ENCODE data around the gene GMDS.

GMDS gene

DNA sequence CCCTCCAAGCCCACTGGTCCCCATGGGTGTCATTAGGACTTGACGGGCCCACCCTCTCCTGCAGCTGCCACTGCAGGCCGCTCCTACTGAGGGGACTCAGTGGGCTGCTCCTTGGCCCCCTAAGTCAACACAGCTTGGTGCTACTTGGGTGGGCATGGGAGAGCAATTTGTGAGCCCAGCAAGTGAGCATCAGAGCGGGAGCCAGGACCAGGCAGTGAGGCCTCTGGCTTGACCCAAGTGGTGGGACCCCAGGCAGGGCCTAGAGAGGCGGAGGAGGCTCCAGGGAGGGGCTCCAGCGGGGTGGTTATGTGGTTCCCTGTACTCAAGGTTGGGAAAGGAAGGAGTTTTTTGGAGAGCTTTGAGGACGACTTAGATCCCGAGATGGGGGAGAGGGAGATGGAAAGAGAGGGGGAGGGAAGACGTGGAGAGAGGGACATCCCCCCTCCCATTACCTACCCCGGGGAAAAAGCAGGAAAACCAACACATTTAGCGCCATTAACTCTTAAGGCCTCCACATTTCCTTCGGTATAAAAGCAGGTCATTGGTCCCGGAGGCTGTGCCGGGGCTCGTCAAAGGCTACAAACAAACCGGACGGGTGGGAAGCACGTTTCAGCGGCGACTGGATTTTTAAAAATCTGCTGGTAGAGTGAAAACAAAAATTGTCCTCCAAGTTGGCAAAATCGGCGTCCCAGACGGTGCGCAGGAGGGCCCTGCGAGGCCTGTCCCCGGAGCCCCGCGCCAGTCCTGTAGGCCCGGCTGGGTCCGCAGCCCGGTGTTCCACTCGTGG, 626.9 kb downstream of the GMDS start:
- DNase-seq = no peak

DNA sequence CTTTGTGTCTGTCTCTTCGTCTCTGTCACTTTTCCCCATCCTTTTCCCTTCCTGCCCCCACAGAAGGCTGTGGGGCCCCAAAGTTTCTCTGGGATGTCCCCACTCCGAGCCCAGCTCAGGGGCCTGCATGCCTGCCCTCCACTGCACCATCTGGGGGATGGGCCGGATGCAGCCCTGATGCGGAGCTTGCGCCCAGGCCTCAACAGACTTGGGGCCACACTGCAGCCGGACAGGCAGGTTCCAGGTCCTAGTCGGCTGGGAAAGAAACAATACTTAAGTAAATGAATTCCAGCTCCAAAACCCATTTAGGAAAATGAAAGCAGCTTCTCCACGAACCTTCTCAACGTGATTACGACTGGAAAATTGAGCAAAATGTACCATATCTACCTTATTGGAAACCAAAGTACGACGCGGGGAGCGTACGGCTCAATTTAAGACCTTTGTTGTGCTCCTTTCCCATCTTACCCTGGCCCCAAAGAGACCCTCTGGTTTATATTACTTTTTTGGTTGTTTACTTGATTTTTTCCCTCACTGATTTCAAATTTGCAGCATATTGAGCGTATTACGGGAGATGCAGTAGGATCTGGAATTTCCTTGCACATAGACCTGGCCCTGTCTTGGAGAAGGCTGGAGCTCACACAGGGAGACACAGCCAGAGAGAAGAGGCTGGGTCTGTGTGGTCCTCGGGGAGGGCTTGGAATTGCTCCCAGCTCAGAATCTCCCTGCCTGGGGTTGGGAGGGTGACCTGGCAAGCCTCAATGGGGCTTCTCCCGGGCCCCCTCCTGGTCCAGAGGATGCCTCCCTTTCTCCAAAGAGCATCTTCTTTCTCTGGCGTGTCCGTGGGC, 627.7 kb downstream of the GMDS start:
- no peak for DNase-seq

DNA sequence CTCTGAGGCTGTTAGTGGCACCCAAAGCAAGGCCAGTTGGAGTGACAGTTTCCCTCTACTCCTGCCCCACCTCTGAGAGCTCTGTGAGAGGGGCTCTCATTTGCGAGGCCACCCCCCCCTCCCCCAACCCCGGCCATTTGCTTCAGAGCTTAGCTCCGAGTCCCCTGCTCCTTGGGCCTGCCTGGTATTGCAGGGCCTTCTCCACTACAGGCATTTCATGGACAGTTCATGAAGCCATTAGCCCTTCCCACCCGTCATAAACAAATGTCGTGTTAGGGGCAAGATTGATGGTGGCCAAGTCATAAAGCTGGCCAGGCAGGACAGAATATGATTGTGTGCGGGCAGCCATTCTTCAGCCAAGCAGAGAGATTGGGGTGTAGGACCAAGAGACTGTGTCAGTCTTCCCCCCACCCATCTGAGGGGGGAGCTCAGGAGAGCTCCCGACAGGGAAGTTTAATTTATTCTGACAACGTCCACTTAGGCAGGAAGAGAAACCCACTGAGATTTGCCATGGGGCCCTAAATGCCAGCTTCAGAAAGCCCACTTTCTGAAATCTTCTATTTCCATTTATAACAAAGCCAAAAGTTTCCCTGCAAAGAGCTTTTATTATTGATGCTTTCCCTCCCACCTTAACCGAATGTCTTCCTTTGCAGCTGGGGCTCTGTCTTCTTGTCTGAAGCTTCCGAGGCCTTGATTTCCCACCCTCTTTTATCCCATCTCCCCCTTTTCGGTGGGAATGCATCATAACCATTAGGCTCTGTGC, 628.5 kb downstream of the GMDS start:
- no peak for DNase-seq

DNA sequence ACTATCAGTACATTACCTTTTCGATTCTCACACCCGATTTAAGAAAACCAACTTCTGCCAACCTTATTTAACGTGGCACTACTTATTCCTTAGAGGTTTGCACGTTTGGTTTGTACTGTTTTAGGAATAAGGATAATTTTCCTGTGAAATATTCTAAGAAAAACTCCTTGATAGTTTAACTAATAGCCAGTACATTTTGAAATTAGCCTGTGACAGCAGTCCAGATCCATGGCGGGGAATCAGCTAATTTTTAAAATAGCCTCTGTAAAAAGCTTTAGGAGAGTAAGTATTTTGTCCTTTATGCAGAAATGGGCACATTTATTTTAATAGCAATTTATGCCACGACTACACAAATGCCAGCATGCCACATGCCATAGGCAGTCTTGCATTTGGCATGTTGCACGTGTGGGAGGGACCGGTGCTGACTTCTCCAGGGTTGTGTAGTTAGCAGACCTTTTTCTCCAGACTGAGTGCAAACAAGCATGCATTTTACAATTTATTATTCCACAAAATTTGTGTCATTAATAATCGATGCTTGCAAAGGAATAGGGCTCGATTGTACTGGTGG, 629.5 kb downstream of the GMDS start:
- DNase-seq = no peak

DNA sequence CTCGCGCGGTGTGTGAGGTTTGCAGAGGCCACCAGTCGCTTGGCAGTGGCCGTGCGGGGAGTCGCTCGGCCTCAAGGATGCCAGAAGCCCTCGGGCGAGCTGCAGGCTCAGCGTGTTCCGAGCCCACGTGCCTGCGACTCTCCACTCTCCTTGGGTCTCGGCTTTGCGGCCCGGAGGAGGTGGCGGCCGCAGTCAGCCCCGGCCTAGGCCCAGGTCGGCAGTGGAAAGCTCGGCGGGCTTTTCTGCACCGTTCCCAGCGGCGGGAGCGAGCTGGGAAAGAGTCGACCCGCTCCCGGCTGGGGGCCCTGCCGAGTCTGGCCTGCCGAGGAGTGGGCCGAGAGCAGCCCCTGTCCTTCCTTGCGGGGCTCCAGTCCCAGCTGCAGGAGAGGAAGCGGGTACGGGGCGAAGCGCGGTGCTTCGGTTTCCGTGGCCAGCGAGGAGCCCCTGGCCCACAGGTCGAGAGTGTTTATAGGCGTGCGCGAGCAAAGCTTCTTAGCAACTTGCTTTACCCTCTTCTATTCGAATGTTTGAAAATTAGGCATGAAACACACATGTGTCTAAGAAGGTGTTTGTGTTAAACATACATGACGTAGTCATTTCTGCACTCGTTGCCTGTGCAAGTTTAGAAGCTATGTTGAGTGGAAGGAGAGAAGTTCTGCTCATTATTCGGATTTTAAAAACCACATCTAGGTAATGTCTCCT, 630.1 kb downstream of the GMDS start:
- no peak for DNase-seq

DNA sequence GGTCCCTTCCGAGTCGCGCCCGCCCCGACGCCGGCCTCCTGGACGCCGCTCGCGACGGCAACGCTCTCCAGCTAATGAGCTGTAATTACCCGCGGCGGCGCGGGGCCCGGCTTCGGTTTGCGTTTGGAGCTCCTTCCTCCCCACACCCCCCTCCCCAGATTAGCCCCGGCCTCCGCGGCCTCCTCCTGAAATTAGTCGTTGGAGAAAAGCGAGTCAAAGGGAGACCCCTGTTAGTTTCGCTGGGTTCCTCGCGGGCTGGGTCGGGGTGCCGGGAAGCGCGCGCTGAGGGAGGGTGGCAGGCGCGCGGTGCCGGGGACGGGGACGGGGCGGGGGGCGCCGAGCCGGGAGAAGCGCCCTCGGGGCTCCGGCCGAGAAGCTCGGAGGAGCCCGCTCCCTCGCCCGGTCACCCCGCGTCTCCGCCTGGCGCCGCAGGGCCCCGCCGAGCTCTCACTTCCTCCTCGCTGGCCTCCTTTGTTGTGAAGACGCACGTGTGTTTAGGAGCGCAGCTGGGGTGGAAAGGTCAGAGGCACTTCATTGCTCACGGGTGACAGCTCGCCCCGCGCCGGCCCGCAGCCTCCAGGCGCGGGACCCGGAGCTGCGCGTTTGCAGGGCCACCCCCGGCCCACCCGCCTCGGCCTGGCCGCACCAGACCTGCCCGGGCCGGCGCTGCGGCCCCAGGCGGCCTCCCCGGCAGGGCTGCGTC, 630.8 kb downstream of the GMDS start:
- DNase-seq = no peak

DNA sequence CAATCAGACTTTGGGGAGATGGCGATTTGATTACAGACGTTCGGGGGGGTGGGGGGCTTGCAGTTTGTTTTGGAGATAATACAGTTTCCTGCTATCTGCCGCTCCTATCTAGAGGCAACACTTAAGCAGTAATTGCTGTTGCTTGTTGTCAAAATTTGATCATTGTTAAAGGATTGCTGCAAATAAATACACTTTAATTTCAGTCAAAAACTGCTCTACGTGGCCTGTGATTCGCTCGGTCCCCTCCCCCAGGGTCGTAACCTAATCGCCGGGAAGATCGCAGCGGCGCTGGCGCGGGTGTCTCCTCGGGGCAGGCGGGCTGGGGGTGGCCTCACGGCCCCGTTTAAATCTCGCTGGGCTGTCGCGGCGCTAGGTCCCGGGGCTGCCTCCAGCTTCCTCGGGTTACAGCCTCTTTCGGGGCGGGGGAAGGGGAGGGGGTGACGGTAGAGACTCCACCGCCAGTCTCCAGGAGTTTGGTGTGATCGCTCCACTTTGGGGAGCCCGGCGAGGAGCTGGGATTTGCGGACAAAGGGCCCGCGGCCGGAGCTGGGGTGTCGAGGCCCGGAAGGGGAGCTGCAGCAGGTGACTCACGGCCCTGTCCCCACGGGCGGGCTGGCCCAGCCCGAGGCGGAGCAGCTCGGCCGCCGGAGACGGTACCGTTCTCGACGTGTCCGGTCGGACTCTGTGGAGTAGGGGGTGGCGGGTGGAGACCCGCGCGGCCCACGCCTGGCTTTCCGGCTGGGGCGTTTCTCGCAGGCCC, 631.5 kb downstream of the GMDS start:
- DNase-seq = no peak

DNA sequence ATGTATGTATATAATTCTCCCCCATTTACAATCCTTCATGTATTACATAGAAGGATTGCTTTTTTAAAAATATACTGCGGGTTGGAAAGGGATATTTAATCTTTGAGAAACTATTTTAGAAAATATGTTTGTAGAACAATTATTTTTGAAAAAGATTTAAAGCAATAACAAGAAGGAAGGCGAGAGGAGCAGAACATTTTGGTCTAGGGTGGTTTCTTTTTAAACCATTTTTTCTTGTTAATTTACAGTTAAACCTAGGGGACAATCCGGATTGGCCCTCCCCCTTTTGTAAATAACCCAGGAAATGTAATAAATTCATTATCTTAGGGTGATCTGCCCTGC, 632.1 kb downstream of the GMDS start:
- DNase-seq = no peak

DNA sequence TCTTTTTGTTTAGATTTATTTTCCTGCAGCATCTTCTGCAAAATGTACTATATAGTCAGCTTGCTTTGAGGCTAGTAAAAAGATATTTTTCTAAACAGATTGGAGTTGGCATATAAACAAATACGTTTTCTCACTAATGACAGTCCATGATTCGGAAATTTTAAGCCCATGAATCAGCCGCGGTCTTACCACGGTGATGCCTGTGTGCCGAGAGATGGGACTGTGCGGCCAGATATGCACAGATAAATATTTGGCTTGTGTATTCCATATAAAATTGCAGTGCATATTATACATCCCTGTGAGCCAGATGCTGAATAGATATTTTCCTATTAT, 632.5 kb downstream of the GMDS start:
- DNase-seq = no peak

DNA sequence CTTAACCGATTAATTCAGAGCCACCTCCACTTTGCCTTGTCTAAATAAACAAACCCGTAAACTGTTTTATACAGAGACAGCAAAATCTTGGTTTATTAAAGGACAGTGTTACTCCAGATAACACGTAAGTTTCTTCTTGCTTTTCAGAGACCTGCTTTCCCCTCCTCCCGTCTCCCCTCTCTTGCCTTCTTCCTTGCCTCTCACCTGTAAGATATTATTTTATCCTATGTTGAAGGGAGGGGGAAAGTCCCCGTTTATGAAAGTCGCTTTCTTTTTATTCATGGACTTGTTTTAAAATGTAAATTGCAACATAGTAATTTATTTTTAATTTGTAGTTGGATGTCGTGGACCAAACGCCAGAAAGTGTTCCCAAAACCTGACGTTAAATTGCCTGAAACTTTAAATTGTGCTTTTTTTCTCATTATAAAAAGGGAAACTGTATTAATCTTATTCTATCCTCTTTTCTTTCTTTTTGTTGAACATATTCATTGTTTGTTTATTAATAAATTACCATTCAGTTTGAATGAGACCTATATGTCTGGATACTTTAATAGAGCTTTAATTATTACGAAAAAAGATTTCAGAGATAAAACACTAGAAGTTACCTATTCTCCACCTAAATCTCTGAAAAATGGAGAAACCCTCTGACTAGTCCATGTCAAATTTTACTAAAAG, 633.0 kb downstream of the GMDS start:
- no peak for DNase-seq

DNA sequence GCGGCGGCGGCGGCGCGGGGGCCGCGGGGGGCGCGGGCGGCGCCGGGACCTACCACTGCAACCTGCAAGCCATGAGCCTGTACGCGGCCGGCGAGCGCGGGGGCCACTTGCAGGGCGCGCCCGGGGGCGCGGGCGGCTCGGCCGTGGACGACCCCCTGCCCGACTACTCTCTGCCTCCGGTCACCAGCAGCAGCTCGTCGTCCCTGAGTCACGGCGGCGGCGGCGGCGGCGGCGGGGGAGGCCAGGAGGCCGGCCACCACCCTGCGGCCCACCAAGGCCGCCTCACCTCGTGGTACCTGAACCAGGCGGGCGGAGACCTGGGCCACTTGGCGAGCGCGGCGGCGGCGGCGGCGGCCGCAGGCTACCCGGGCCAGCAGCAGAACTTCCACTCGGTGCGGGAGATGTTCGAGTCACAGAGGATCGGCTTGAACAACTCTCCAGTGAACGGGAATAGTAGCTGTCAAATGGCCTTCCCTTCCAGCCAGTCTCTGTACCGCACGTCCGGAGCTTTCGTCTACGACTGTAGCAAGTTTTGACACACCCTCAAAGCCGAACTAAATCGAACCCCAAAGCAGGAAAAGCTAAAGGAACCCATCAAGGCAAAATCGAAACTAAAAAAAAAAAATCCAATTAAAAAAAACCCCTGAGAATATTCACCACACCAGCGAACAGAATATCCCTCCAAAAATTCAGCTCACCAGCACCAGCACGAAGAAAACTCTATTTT, 633.7 kb downstream of the GMDS start:
- no peak for DNase-seq

DNA sequence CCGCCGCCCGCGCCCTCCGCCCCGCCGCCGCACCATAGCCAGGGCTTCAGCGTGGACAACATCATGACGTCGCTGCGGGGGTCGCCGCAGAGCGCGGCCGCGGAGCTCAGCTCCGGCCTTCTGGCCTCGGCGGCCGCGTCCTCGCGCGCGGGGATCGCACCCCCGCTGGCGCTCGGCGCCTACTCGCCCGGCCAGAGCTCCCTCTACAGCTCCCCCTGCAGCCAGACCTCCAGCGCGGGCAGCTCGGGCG, 634.2 kb downstream of the GMDS start:
- no peak for DNase-seq

DNA sequence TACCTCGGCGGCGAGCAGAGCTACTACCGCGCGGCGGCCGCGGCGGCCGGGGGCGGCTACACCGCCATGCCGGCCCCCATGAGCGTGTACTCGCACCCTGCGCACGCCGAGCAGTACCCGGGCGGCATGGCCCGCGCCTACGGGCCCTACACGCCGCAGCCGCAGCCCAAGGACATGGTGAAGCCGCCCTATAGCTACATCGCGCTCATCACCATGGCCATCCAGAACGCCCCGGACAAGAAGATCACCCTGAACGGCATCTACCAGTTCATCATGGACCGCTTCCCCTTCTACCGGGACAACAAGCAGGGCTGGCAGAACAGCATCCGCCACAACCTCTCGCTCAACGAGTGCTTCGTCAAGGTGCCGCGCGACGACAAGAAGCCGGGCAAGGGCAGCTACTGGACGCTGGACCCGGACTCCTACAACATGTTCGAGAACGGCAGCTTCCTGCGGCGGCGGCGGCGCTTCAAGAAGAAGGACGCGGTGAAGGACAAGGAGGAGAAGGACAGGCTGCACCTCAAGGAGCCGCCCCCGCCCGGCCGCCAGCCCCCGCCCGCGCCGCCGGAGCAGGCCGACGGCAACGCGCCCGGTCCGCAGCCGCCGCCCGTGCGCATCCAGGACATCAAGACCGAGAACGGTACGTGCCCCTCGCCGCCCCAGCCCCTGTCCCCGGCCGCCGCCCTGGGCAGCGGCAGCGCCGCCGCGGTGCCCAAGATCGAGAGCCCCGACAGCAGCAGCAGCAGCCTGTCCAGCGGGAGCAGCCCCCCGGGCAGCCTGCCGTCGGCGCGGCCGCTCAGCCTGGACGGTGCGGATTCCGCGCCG, 634.7 kb downstream of the GMDS start:
- no peak for DNase-seq

DNA sequence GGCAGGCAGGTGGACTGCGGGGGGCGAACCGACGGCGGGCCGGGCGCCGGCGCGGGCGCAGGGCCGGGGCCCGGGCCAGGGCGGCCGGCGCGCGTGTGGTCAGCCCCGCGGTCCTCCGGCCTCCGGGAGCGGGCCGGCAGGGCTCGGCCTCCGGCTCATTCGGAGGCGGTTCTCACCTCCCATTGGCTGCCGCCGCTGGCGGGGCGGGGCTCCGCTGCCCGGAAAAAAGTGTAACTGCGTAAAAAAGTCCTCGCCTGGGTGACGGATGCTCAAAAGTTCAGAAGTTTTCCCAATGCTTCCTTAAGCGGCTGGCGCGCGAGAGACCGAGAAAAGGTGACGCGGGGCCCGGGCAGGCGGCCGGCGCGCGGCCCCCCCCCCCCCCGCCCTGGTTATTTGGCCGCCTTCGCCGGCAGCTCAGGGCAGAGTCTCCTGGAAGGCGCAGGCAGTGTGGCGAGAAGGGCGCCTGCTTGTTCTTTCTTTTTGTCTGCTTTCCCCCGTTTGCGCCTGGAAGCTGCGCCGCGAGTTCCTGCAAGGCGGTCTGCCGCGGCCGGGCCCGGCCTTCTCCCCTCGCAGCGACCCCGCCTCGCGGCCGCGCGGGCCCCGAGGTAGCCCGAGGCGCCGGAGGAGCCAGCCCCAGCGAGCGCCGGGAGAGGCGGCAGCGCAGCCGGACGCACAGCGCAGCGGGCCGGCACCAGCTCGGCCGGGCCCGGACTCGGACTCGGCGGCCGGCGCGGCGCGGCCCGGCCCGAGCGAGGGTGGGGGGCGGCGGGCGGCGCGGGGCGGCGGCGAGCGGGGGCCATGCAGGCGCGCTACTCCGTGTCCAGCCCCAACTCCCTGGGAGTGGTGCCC, 635.5 kb downstream of the GMDS start, which contains the start of gene FOXC1:
FOXC1 (plus strand) TSS at position 268 of the 849 bp plus-strand sequence; CDS start at position 799, 531 bp downstream.
- DNase-seq = no peak

DNA sequence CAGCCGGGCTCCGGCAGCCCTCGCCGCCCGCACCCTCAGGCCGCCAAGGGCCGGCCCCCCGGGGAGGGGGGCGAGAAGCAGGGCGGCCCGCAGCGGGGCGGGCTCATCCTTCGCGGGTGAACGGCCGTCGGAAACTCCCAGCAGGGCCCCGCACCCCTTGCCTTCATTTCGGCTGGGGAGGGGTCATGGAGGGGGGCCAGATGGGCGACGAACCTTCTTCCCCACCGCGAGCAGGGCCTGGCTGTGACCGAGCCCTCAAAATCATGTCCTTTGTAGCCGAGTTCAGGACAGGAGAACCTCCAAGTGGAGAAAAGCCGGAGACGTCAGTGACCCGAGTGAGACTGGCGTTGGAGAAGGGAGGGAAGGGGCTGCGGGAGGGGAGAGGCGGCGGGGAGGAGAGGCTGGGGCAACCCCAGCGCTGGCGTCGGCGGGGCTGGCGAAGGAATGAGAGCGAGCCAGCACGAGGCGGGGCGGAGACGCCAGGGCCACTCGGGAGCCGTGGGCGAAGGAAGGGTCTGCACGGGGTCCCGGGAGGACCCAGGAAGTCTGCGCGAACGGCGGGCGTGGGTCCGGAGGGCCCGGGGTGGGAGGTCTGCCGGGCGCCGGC, 636.3 kb downstream of the GMDS start:
- no peak for DNase-seq

DNA sequence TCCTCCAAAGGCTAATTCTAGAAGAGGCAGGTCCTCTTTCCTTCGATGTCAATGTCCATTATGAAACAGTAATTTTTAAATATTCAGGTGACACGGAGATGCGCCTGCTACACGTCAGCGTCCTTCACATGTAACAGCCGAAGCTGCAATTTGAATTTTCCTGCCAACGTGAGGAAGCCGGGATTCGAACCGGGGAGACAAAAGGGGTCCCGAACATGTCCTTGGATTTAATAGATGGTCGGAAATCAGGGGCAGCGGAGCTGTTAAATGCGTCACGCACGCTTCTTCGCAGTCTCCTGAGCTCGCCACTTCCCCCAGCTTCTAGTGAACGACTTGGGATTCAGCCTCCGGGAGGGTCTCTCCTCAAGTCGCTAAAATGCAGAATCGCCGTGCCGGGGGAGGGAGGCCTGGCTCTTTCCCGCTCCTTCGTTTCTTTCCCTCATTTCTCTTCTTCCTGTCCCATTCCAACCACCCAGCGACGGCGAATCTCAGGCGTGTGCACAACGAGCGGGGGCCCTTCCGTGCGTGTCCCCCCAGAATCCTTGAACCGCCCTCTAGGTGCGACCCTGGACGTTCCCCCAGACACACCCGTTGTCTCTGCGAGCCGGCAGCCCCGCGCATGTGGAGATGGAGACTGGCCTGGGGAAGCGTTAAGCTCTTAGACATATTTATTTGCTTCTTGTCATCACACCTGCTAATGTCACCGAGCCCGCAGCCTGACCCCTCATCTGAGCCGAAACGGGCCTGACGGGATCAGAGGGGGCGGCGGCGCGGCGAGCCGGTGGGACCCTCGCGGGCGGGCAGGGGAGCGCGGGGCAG, 637.0 kb downstream of the GMDS start:
- DNase-seq = no peak
